NCI-H128 (cell line): ENCODE results near the gene IPO13.

Experiments used
- DNase-seq: peaks from one replicate; lab custom pipeline; 2025; ENCODE audit not compliant: unreplicated experiment; lab: John Stamatoyannopoulos, UW

IPO13 gene, protein sequence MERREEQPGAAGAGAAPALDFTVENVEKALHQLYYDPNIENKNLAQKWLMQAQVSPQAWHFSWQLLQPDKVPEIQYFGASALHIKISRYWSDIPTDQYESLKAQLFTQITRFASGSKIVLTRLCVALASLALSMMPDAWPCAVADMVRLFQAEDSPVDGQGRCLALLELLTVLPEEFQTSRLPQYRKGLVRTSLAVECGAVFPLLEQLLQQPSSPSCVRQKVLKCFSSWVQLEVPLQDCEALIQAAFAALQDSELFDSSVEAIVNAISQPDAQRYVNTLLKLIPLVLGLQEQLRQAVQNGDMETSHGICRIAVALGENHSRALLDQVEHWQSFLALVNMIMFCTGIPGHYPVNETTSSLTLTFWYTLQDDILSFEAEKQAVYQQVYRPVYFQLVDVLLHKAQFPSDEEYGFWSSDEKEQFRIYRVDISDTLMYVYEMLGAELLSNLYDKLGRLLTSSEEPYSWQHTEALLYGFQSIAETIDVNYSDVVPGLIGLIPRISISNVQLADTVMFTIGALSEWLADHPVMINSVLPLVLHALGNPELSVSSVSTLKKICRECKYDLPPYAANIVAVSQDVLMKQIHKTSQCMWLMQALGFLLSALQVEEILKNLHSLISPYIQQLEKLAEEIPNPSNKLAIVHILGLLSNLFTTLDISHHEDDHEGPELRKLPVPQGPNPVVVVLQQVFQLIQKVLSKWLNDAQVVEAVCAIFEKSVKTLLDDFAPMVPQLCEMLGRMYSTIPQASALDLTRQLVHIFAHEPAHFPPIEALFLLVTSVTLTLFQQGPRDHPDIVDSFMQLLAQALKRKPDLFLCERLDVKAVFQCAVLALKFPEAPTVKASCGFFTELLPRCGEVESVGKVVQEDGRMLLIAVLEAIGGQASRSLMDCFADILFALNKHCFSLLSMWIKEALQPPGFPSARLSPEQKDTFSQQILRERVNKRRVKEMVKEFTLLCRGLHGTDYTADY

DNA sequence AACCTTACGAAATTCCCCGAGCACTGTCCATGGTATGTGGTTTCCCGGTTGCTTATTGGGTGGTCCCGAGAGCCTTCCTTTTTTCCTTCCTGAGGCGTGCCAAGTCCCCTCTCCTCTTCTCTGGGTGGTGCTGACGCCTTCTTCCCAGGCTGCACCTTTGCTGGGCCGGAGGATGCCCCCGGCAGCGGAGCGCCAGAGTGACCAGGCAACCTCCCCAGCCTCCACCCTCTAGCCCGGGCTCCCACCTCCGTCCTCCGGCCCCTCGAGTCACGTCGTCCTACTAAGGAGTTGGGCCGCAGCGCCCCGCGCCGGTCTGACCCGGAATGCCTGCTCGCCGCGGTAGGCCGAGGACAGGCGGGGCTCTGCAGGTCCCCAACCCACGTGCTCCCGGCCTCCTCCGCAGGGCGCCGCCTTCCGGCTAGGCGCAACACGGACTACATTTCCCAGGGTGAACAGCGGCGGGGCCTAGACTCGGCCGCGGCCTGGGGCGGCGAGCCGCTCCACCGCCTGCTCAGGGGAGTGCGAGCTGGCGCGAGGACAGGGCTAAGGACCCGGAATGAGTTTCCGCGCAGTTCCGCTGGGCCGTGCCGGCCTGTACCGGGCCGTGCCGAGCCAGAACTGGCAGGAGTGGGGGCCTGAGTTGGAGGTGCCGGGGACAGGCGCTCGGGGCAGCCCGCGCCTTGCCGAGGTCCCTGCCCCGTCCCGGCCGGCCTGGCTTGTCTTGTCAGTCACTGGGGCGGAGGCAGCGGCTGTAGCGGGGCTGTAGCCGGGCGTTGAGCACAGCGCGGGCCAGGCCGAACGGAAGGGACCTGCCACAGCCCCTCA, at the start of gene IPO13:
TSS of gene IPO13 (plus strand) at position 715 of the 825 bp plus-strand sequence. CDS start 651 bp downstream, outside the sequence.
- DNase-seq, result peak; percentile 96

DNA sequence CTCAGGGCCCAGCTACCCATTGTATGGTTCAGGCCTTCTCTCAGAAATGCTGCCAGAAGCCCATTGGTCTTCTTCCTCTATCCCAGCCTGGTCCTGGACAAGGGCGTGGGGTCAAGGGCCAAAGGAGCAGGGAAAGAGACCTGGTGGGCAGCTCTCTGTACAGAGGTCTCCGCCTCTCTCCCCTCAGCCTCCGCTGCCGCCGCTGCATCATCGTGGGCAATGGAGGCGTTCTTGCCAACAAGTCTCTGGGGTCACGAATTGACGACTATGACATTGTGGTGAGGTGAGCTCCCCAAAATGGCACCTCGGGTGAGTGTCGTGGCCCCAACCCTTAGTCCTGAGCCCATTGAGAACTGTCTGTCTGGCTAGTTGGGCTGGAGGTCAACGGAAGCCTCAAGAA, 47.8 kb upstream of the IPO13 start:
- no peak for DNase-seq

DNA sequence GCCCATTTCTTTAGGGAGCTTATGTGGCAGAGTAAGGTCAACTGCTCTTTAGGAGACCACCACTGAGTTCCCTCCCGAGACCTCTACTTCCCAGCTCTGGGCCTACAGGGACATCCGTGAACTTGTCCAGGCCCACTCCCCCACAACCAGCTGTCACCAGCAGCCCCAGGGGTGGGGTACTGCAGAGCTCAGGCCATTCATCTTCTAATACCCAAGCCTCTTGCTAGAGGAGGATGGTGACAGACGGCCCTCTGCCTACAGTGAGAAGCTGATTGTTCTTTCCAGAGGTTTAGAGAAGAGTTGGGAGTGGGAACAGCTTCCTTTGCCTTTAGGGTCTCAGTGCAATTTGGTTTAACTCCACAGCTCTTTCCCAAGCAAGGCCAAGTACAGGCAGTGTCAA, 46.4 kb upstream of the IPO13 start:
- no peak for DNase-seq

DNA sequence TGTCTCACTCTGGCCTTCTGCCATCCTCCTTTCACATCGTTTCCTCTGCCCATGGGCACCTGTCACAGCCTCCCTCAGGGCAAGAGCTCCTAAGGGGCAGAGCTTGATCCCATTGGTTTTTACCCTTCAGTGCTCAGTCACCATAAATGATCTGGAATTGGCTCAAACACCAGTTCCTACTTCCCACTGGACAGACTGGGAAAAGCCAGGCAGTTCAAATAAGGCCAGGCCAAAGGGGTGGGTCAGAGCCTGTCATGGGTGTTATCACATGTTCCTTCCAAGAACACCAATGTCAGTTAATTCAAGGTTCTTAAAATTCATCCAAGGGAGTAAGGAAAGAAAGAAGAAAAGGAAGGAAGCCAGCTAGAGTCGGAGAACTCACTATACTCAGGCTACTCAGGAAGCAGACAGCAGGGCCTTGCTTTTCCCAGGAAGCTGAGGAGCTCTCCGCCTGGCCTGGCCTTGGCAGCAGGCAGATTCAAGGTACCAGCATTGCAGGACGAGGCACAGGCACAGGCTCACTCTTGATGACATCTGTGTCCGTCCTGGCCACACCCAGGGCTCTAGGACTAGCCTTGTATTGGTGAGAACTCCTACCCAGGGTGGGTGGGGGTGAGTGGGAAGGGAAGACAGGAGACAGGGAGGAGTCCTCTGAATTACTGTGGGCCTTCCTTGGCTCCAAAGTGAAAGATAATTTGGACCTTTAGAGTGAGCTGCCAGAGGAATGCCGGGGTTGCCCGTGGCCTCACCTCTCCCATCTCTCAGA, 45.4 kb upstream of the IPO13 start:
- DNase-seq, result no peak

DNA sequence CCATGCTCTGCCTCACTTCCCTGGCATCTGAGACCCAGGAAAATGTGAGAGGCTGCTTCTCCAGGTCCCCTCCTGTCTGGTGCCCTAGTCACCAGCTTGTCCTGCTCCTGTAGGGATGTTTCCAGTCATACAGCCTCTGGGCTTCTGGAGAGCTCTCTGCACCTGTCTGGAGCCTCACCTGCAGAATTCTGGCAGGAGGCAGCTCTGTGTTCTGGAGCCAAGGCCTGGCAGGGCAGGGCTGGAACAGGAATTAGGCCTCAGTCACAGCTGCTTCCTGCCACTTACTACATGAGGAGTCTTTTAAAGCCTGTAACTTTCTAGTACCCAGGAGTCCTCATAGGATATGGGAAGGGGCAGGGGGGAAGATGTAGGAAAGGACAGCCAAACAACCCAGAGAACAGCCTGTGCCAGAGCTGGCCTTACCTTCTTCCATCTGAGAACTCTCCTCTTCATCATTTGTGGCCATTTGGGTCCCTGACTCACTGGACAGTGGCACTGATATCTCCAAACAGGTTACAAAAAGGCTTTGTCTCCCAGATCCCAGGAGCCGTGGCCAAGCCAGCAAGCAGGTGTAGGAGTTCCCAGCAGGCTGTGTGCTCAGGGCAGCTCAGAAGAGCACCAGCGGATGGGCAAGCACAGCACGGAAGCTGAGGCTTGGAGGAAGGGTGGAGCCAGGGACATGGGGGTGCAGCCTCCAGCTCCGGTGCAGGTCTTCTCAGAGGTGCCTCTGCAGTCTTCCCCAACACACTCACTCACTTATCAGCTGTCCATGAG, 44.5 kb upstream of the IPO13 start:
- no peak for DNase-seq

DNA sequence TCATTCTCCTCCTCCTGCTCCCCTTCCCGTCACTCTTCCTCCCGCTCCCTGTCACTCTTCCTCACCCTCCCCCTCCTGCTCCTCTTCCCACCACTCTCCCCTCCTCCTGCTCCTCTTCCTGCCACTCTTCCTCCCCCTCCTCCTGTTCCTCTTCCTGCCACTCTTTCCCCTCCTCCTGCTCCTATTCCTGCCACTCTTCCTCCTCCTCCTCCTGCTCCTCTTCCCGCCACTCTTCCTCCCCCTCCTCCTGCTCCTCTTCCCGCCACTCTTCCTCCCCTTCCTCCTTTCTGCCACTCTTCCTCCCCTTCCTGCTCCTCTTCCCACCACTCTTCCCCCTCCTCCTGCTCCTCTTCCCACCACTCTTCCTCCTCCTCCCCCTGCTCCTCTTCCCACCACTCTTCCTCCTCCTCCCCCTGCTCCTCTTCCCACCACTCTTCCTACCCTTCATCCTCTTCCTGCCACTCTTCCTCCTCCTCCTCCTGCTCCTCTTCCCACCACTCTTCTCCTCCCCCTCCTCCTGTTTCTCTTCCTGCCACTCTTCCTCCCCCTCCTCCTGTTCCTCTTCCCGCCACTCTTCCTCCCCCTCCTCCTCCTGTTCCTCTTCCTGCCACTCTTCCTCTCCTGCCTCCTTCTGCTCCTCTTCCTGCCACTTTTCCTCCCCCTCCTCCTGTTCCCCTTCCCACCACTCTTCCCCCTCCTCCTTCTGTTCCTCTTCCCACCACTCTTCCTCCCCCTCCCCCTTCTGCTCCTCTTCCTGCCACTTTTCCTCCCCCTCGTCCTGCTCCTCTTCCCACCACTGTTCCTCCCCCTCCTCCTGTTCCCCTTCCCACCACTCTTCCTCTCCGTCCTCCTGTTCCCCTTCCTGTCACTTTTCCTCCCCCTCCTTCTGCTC, 41.8 kb upstream of the IPO13 start:
- no peak for DNase-seq

DNA sequence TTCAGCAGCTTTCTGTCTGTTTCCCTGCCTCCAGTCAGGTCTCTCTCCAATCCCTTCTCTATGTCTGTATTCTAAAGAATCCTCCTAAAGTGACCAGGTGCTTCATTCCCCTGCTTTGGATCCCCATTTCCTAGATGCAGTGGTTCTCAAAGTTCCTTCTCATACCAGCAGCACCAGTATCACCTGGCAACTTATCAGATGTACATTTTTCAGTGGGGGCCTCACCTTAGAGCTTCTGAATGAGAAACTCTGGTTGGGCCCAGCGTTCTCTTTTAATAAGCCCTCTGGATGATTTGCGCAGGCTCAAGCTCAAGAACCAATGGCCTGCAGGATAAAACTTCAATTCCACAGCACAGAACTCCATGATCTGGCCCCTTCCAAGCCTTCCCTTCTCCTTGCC, 38.5 kb upstream of the IPO13 start:
- no peak for DNase-seq

DNA sequence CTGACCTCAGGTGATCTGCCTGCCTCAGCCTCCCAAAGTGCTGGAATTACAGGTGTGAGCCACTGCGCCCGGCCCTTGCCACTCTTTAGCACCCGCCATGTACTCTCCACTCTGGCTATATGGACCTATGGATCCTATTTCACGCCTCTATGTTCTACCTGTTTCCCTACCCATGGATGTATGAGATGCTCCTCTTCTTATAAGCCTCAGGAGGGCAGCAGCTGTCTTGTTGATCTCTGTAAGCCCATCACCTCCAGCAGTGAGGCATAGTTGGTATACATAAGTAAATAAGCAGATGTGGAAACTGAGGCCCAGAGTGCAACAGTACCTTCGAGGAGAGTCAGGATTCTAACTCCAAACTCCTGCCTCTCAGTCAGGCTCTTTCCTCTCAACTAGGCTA, 37.9 kb upstream of the IPO13 start:
- no peak for DNase-seq

DNA sequence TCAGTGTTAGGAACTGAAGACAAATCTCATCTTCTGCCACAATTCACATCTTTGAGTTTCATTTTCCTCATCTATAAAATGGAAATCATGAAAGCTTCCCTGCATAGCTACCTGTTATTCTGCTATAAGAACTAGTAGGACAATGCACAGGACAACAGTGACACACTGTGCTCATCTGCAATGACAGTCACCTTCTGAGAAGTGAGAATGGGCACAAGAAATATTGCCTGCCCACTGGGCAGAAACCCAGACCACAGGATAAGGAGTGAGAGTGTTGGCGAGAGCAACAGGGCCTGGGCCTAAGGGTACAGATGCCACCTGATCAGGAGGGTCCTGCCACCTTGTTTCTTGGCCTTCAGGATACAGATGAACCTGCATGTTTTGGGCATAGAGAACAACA, 36.4 kb upstream of the IPO13 start:
- DNase-seq, result no peak

DNA sequence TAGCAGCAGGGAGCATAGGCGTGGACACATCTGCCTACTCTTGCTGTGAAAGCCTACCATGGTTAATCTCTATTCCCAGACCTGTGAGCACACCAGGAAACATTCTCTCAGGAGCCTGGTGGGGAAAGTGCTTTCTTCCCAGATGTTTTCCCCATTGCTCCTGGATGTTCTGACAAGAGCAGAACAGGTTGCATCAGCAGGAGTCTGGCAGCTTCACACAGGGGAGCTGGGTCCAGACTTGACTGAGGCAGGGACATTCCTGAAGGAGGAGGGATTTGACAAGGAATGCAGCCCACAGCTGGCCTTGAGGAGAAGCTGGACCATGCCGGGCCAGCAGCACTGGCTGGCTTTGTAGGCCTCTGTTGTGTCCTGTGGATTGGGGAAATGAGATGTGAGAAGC, 34.1 kb upstream of the IPO13 start:
- no peak for DNase-seq

DNA sequence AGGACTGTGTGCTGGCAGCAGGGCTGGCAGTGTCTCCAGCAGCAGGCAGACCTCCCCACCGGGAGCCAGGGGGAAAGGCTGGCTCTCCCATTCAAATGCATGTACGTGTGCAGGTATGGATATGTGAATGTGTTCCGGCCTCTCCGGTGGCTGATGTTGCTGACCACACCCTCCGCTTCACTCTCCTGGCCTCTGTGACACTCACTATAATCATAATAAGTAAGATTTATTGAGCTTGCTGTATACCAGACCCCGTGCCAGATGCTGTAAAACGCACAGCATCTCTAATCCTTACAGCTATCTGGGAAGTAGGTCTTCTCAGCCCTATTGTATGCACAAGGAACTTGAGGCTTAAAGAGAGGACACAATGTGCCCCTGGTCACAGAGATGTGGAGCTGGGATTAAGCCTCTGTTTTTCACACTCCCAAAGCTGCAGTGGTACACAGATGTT, 33.7 kb upstream of the IPO13 start:
- no peak for DNase-seq

DNA sequence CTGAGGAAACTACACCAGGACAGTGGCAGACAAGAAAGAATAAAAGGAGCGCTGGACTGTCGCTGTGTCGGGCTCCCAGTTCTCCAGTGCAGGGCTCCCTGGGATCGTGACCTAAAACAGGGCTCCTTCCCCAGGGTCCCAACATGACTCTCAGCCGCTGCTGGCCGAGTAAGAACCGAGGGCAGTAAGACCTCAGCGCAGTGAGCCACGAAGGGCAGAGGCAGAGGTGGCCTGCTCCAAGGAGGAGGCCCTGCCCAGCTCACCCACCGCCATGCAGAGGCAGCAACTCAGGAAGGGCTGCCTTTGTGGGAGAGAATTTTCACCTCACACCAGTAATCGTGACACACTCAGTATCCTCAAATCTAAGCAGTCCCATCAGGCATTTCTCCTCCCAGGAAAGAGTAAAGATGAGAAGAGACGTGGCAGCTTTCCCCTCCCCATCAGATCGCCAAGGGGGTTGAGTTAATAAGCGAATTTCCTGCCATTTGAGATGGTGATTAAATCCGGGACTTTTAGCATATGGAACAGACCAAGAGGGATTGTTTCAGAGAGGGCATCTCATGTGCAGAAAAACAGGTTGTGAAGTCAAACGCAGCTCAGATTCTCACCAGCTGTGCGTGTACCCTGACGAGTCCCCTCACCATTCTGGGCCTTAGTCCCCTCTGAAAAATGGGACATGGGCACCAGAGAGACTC, 32.9 kb upstream of the IPO13 start:
- DNase-seq, result no peak

DNA sequence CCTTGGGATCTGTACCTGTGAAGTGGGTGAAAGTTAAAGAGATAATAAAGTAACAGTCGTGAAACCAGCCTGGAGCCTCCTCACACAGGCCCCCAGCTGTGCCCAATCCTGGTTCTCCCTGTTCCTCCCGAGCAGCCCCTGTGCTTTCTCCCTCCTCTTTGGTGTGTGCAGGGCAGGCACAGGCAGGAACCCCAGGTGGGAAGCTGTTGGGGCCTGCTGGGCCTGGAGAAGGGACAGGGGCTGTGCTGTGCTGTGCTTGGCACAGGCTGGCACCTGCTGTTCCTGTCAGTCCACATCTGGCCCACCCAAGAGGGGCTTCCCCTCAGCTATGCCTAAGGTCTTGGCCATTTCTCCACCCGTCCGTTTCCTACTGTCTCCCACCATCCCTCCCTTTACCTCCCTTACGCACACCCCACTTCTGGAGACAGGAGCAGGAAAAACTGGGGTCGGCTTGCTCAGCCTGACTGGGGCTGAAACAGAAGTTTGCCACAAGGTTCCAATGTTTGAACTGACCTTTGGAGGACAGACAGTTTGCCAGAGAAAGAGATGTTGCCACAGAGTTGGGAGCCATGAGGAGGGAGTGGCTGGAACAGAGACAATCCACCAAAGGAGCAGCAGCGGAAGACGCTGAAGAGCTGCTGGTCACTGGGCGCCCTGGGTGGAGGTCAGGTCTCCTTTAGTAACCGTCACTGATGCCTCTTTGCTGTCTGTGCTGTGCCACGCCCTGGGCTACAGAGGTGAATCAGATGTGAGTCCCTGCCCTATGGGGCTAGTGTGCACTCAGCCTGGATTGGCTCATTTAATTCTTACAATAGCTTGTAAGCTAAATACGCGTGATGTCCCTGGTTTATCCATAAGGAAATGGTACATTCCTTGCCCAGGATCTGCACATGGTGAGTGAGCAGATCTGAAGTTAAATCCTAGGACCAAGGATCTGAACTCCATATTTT, 31.9 kb upstream of the IPO13 start:
- DNase-seq, result no peak

DNA sequence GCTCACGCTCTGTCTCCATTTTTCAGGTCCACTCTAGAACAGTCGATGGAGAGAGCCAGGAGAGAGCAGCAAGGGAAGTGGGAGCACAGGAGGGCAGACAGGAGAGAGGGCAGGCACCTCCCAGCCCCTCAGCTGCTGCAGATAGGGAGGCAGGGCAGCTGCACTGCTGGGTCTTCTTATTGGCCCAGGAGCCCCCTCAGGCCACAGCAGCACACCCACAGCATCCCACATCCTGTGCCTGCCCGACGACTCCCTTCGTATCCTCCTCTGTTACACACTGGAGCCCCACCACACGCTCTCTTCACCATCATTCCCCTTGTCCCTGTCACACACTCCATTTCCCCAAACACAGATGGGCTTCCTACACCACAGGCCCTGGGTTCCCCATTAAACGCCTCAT, 26.8 kb upstream of the IPO13 start:
- no peak for DNase-seq

DNA sequence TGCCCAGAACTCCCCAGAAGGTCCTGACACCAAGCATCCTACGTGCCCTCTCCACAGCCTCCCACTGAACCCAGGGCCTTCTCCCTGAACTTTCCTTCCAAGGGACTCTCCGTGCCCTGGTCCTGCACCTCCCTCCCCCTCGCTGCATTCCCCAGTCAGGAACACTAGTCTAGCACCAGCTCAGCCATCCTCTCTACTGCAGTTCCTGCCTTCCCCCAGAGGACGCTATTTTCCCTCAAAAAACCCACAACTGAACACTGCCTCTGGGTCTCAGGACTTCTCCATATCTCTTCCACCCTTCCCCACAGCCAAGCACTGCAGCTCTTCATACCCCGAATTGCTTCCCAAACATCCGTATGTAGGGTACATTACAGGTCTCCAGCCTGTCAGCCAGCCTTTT, 25.7 kb upstream of the IPO13 start:
- no peak for DNase-seq

DNA sequence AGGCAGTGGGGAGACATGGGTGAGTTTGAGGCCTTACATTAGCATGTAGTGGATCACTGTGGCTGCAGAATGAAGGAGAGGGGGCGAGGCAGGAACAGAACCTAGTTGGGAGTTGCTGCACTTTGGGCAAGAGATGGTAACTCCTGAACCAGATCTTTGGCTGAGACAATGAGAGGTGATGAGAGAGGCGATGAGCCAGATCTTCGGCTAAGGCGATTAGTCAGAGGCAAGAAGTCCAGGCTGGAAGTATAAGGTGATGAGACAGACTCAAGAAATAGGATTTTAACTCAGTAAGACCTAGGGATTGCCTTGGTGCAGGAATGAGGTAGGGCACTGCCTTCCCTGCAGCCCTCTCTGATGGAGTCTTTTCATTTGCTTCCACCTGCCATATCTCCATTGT, 22.2 kb upstream of the IPO13 start:
- DNase-seq, result no peak

DNA sequence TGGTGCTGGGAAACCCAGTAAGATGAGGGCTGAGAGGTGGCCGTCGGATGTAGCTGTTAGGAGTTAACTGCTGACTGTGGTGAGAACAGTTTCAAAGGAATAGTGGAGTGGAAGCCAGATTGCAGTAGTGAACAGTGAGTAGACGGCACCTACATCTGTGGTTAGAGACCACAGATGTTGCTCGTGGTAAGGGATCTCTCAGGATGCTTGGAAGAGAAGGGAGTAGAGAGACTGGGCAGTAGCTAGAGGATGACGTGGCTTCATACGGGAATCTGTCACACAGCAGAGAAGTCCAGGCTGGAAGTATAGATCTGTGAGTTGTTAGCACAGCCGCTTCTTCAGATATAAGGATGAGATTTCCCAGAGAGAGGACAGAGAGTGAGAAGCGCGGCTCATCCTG, 20.9 kb upstream of the IPO13 start:
- DNase-seq, result no peak
